HEK293T (cell line): ENCODE data around the gene OR2AE1.

ENCODE experiments used
- CTCF ChIA-PET: fragments of 350-600 bp; formaldehyde crosslinking; extraction: SDS; loops from one replicate; lab custom pipeline; 2021; ENCODE audit warnings: antibody characterized with exemption, inconsistent platforms; lab: Yijun Ruan, JAX
- POLR2A ChIA-PET: fragments of 350-600 bp; formaldehyde crosslinking; extraction: SDS; loops from one replicate; lab custom pipeline; 2020; ENCODE audit warnings: antibody characterized with exemption, inconsistent platforms; lab: Yijun Ruan, JAX
- DNase-seq: peaks from one replicate; pipeline ENCODE4 v3.0.0; 2012; ENCODE audit warnings: mixed read lengths; ENCODE audit errors: extremely low spot score
- ARNT ChIP-seq: fragments of 450-650 bp; IDR thresholded peaks from 2 replicates; pipeline ENCODE4 v1.6.1; 2017; ENCODE audit warnings: mild to moderate bottlenecking
- BHLHE40 ChIP-seq: fragments of 450-650 bp; IDR thresholded peaks from 2 replicates; pipeline ENCODE4 v1.6.1; 2016; ENCODE audit warnings: mild to moderate bottlenecking, moderate library complexity, borderline replicate concordance
- CTBP1 ChIP-seq: fragments of 450-650 bp; IDR thresholded peaks from 2 replicates; pipeline ENCODE4 v1.6.1; 2016; ENCODE audit warnings: borderline replicate concordance
- ELF4 ChIP-seq: fragments of 450-650 bp; IDR thresholded peaks from 2 replicates; pipeline ENCODE4 v1.6.1; 2017; ENCODE audit warnings: antibody characterized with exemption
- FOXA1 ChIP-seq: fragments of 450-650 bp; IDR thresholded peaks from 2 replicates; pipeline ENCODE4 v1.6.1; 2016; ENCODE audit warnings: mild to moderate bottlenecking
- FOXK2 ChIP-seq: fragments of 450-650 bp; IDR thresholded peaks from 2 replicates; pipeline ENCODE4 v1.6.1; 2016; ENCODE audit warnings: mild to moderate bottlenecking
- FOXM1 ChIP-seq: fragments of 450-650 bp; IDR thresholded peaks from 2 replicates; pipeline ENCODE4 v1.6.1; 2017; ENCODE audit warnings: mild to moderate bottlenecking, borderline replicate concordance
- HDGF ChIP-seq: fragments of 450-650 bp; IDR thresholded peaks from 2 replicates; pipeline ENCODE4 v1.6.1; 2017; ENCODE audit warnings: antibody characterized with exemption, borderline replicate concordance
- L3MBTL2 ChIP-seq: fragments of 450-650 bp; conservative IDR thresholded peaks from 2 replicates; pipeline ENCODE4 v1.6.1; 2016; ENCODE audit warnings: mild to moderate bottlenecking
- LEF1 ChIP-seq: fragments of 450-650 bp; IDR thresholded peaks from 2 replicates; pipeline ENCODE4 v1.6.1; 2017; ENCODE audit warnings: mild to moderate bottlenecking, borderline replicate concordance
- NFRKB ChIP-seq: fragments of 450-650 bp; IDR thresholded peaks from 2 replicates; pipeline ENCODE4 v1.6.1; 2016; ENCODE audit warnings: mild to moderate bottlenecking, moderate library complexity
- SP1 ChIP-seq: fragments of 450-650 bp; IDR thresholded peaks from 2 replicates; pipeline ENCODE4 v1.6.1; 2017
- SUZ12 ChIP-seq: fragments of 450-650 bp; IDR thresholded peaks from 2 replicates; pipeline ENCODE4 v1.6.1; 2016; ENCODE audit warnings: mild to moderate bottlenecking
- TARDBP ChIP-seq: fragments of 450-650 bp; IDR thresholded peaks from 2 replicates; pipeline ENCODE4 v1.6.1; 2016
- ZNF384 ChIP-seq: fragments of 450-650 bp; IDR thresholded peaks from 2 replicates; pipeline ENCODE4 v1.6.1; 2016
- TF ChIP-seq, protein P1 (sequence below): fragments of 450-650 bp; IDR thresholded peaks from 2 replicates; pipeline ENCODE4 v1.6.1; 2016

Gene OR2AE1, protein sequence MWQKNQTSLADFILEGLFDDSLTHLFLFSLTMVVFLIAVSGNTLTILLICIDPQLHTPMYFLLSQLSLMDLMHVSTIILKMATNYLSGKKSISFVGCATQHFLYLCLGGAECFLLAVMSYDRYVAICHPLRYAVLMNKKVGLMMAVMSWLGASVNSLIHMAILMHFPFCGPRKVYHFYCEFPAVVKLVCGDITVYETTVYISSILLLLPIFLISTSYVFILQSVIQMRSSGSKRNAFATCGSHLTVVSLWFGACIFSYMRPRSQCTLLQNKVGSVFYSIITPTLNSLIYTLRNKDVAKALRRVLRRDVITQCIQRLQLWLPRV

DNA sequence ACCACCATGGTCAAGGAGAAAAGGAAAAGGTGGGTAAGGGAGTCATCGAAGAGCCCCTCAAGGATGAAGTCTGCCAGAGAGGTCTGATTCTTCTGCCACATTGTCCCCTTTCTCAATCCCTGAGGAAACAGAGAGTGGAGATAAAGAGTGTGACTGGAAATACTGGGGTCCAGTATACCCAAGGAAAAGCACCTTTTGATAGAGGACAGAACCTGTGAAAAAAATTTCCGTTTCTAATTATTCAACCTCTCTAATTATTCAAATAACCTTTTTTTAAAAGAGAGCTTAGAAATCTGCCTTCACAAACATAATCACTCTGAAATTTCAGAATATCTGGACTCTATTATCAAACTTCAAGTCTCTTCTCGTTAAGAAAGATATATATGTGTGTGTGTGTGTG lies at the start of gene OR2AE1:
Gene OR2AE1 (minus strand): TSS at position 101 of the 400 bp plus-strand sequence. CDS start 0 bp downstream, at position 101.
- TF ChIP-seq, protein P1, sequence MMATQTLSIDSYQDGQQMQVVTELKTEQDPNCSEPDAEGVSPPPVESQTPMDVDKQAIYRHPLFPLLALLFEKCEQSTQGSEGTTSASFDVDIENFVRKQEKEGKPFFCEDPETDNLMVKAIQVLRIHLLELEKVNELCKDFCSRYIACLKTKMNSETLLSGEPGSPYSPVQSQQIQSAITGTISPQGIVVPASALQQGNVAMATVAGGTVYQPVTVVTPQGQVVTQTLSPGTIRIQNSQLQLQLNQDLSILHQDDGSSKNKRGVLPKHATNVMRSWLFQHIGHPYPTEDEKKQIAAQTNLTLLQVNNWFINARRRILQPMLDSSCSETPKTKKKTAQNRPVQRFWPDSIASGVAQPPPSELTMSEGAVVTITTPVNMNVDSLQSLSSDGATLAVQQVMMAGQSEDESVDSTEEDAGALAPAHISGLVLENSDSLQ, result no peak
- no peak for TF ChIP-seq FOXA1
- ChIA-PET POLR2A (no interaction called here), CTCF (no interaction called here)
- no peak for DNase-seq

DNA sequence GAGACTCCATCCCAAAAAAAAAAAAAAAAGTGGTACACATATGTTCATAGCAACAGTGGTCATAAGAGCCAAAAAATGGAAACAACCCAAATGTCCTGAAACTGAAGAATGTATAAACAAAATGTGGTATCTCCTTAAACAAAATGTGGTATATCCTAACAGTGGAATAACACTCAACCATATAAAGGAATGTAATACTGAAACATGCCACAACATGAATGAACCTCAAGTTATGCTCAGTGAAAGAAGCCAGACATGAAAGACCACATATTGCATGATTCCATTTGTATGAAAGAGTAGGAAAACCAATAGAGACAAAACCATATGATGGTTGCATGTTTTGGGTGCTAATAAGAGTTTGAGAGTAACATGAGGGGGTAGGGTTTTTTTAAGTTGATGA lies 49.5 kb upstream of the OR2AE1 start:
- DNase-seq, result no peak
- ChIA-PET CTCF (no interaction called here), POLR2A (no interaction called here)
- TF ChIP-seq SUZ12 (no peak), FOXM1 (no peak), NFRKB (no peak), TARDBP (no peak), SP1 (no peak), ARNT (no peak), ZNF384 (no peak), LEF1 (no peak), FOXK2 (no peak), BHLHE40 (no peak), L3MBTL2 (no peak), CTBP1 (no peak), HDGF (no peak), FOXA1 (no peak), ELF4 (no peak)
- TF ChIP-seq, protein P1, result no peak

DNA sequence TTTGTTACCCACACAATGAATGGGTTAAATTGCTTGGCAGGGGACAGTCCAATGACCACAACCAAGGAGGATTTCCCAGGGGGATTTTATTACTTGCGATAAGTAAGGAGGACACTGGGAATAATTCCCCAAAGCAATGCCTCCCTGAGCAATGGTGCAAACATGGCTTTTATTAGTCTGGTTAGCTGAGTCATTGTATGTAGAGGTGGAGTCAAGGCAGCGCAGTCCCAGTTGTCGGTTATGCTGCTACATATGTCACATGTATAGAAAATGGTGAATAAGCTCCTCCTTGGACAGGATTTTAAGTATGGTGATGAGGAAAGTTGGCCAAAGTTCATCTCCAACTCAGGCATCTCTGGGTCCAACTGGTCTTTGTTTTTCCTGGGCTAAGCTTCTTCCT lies 46.4 kb upstream of the OR2AE1 start:
- no peak for DNase-seq
- ChIA-PET POLR2A (no interaction called here), CTCF (no interaction called here)
- no peak for TF ChIP-seq SP1
- no peak for TF ChIP-seq LEF1
- no peak for TF ChIP-seq SUZ12
- TF ChIP-seq, protein P1, result no peak
- no peak for TF ChIP-seq NFRKB
- TF ChIP-seq ARNT, result no peak
- TF ChIP-seq TARDBP, result no peak
- TF ChIP-seq FOXK2, result no peak
- TF ChIP-seq FOXM1, result no peak
- no peak for TF ChIP-seq L3MBTL2
- no peak for TF ChIP-seq ELF4
- no peak for TF ChIP-seq ZNF384
- no peak for TF ChIP-seq FOXA1
- no peak for TF ChIP-seq HDGF
- no peak for TF ChIP-seq CTBP1

DNA sequence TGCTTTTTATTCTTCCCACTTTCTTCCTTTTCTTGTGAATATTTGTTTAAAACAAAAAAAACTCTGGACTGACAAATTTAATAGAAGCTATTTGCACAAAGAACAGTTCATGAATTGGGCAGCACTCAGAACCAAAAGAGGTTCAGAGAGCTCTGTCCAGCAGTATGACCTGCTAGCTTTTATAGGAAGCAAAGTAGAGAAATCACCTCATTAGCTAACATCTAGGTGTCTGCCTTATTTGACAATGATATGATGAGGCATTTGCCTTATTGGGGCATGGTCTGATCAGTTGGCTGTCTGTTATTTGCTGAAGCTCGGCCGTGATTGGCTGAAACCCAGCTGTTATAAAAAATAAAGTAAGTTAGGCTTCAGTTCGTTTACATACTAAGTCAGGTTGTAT lies 43.3 kb upstream of the OR2AE1 start:
- TF ChIP-seq BHLHE40 (no peak), ARNT (no peak), SP1 (no peak), HDGF (no peak), ELF4 (no peak), FOXM1 (no peak), SUZ12 (no peak), TARDBP (no peak), NFRKB (no peak), CTBP1 (no peak), L3MBTL2 (no peak), FOXA1 (no peak), FOXK2 (no peak), ZNF384 (no peak), LEF1 (no peak)
- TF ChIP-seq, protein P1, result no peak
- ChIA-PET CTCF (interaction anchor here (0.7 to 2.9 kb wide), 2 partner anchors 9 to 70 kb away, joined by 3 to 9 read pairs; partner anchors contain the start of gene GJC3), POLR2A (interaction anchor here (0.7 to 3.6 kb wide), 16 partner anchors 9 to 509 kb away, joined by 3 to 28 read pairs (median 4); partner anchors contain the start of genes AP4M1, GJC3, LAMTOR4 and MBLAC1)
- no peak for DNase-seq

DNA sequence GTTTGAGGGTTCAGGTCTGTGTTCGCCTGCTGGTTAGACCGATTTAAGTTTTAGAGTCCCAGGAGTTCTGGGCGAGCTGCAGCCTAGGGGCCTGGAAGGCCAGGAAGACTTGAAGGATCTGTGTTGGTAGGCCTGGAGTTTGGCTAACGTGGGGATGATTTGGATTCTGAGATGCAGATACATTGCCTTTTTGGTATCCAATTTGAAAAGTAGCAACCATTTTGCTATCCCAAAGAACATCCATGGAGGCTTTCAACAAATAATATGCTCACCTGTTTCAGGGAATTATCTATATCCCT lies 42.9 kb upstream of the OR2AE1 start:
- POLR2A ChIA-PET, result interaction anchor here (0.7 to 3.6 kb wide), 18 partner anchors 10 to 509 kb away, joined by 3 to 28 read pairs (median 4); partner anchors contain the start of genes AP4M1, GJC3, LAMTOR4 and MBLAC1
- no peak for TF ChIP-seq LEF1
- no peak for TF ChIP-seq FOXK2
- TF ChIP-seq NFRKB, result no peak
- 0 out of 2 replicates have a peak, but pooled peaks have one; percentile 50 for TF ChIP-seq L3MBTL2
- no peak for TF ChIP-seq HDGF
- DNase-seq, result no peak
- CTCF ChIA-PET, result interaction anchor here (0.7 to 2.9 kb wide), 2 partner anchors 10 to 71 kb away, joined by 3 to 9 read pairs; partner anchors contain the start of gene GJC3
